ENCODE results near the gene DENND1A. TPM values are rescaled to one million over a fixed set of nuclear protein-coding genes. Genes with fewer than 3 reads are reported as not detected.

Gene DENND1A
- total RNA-seq, 1 donor from 2014 or later = 13.9 TPM

- Mint-ChIP-seq H3K27ac (ENCODE audit: unreplicated experiment) (no peak overlapping the region), H3K27me3 (ENCODE audit: unreplicated experiment) (no peaks in the 10 kb centered on the region), H3K4me3 (ENCODE audit: unreplicated experiment) (no peak overlapping the region), H3K36me3 (ENCODE audit: unreplicated experiment) (peaks cover 20% of the 10 kb centered on the region), H3K4me1 (ENCODE audit: low read depth, unreplicated experiment) (peaks cover 24% of the 10 kb centered on the region), H3K9me3 (ENCODE audit: unreplicated experiment) (no peaks in the 10 kb centered on the region)
- TF ChIP-seq, protein P1, sequence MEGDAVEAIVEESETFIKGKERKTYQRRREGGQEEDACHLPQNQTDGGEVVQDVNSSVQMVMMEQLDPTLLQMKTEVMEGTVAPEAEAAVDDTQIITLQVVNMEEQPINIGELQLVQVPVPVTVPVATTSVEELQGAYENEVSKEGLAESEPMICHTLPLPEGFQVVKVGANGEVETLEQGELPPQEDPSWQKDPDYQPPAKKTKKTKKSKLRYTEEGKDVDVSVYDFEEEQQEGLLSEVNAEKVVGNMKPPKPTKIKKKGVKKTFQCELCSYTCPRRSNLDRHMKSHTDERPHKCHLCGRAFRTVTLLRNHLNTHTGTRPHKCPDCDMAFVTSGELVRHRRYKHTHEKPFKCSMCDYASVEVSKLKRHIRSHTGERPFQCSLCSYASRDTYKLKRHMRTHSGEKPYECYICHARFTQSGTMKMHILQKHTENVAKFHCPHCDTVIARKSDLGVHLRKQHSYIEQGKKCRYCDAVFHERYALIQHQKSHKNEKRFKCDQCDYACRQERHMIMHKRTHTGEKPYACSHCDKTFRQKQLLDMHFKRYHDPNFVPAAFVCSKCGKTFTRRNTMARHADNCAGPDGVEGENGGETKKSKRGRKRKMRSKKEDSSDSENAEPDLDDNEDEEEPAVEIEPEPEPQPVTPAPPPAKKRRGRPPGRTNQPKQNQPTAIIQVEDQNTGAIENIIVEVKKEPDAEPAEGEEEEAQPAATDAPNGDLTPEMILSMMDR (IDR thresholded peaks at IDR 0.05; ENCODE audit: partially characterized antibody, unreplicated experiment) = no peak
- peak; percentile 31 for DNase-seq
These were observed 269.0 kb downstream of the DENND1A start for GRCh38 chr9:123660691-123661466.

GRCh38 chr9:123659358-123659757, 270.6 kb downstream of the DENND1A start:
- Mint-ChIP-seq H3K4me1 (ENCODE audit: low read depth, unreplicated experiment) (peaks cover 27% of the 10 kb centered on the region), H3K9me3 (ENCODE audit: unreplicated experiment) (peaks cover 2% of the 10 kb centered on the region), H3K36me3 (ENCODE audit: unreplicated experiment) (peaks cover 13% of the 10 kb centered on the region), H3K4me3 (ENCODE audit: unreplicated experiment) (peak overlapping the region; percentile 6), H3K27ac (ENCODE audit: unreplicated experiment) (no peak overlapping the region), H3K27me3 (ENCODE audit: unreplicated experiment) (peaks cover 2% of the 10 kb centered on the region)
- DNase-seq = no peak
- TF ChIP-seq, protein P1 (IDR thresholded peaks at IDR 0.05; ENCODE audit: partially characterized antibody, unreplicated experiment) = no peak

DNA sequence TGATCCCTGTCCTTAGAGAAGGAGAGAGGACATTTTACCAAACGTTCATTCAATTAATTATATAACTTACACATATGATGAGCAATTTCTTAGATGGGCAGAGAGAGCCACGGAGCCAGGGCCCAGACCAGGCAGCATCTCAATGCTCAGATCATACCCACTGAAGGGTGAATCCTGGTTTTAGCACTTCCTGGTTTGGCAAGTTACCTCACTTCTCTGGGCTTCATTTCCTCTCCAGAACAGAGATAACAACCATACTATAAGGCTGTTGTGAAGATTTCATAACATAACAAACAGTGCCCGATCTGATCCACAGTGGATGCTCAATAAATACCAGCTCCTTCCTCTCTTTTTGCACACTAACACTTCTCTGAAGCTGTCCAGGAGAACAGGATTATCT, 271.1 kb downstream of the DENND1A start:
- Mint-ChIP-seq H3K4me3 (ENCODE audit: unreplicated experiment) (peak overlapping the region; percentile 6), H3K4me1 (ENCODE audit: low read depth, unreplicated experiment) (peaks cover 27% of the 10 kb centered on the region), H3K27me3 (ENCODE audit: unreplicated experiment) (peaks cover 2% of the 10 kb centered on the region), H3K27ac (ENCODE audit: unreplicated experiment) (no peak overlapping the region), H3K9me3 (ENCODE audit: unreplicated experiment) (peaks cover 2% of the 10 kb centered on the region), H3K36me3 (ENCODE audit: unreplicated experiment) (peaks cover 10% of the 10 kb centered on the region)
- TF ChIP-seq, protein P1 (IDR thresholded peaks at IDR 0.05; ENCODE audit: partially characterized antibody, unreplicated experiment) = no peak
- no peak for DNase-seq

GRCh38 chr9:123657941-123658340, 272.0 kb downstream of the DENND1A start:
- H3K27ac Mint-ChIP-seq (ENCODE audit: unreplicated experiment) = no peak overlapping the region
- H3K4me3 Mint-ChIP-seq (ENCODE audit: unreplicated experiment) = no peak overlapping the region
- H3K36me3 Mint-ChIP-seq (ENCODE audit: unreplicated experiment) = peaks cover 9% of the 10 kb centered on the region
- H3K27me3 Mint-ChIP-seq (ENCODE audit: unreplicated experiment) = peaks cover 2% of the 10 kb centered on the region
- peaks cover 2% of the 10 kb centered on the region for H3K9me3 Mint-ChIP-seq (ENCODE audit: unreplicated experiment)
- TF ChIP-seq, protein P1 (IDR thresholded peaks at IDR 0.05; ENCODE audit: partially characterized antibody, unreplicated experiment) = no peak
- no peak for DNase-seq
- H3K4me1 Mint-ChIP-seq (ENCODE audit: low read depth, unreplicated experiment) = peaks cover 27% of the 10 kb centered on the region

DNA sequence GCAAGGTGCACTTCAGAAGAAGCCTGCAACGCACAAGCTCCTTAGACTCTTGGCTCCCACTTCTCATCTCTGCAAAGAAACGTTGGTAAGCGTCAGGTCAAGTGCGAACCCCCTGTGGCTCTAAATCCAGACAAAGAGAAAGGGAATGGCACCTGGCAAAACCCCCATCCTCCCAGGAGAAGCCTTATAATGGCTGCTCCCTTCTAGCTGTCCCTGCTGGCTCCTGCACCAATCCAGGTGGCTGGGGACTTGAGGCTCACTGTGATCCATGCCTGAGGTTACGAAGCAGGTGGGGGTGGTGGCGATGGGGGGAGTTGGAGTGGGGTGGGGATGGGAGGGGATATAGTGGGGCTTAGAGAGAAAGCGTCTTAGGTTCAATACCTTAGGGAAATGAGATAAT, 272.8 kb downstream of the DENND1A start:
- H3K4me3 Mint-ChIP-seq (ENCODE audit: unreplicated experiment) = no peak overlapping the region
- TF ChIP-seq, protein P1 (IDR thresholded peaks at IDR 0.05; ENCODE audit: partially characterized antibody, unreplicated experiment) = no peak
- peaks cover 27% of the 10 kb centered on the region for H3K4me1 Mint-ChIP-seq (ENCODE audit: low read depth, unreplicated experiment)
- peak overlapping the region; percentile 53 for H3K27ac Mint-ChIP-seq (ENCODE audit: unreplicated experiment)
- peaks cover 2% of the 10 kb centered on the region for H3K9me3 Mint-ChIP-seq (ENCODE audit: unreplicated experiment)
- peaks cover 2% of the 10 kb centered on the region for H3K27me3 Mint-ChIP-seq (ENCODE audit: unreplicated experiment)
- peaks cover 9% of the 10 kb centered on the region for H3K36me3 Mint-ChIP-seq (ENCODE audit: unreplicated experiment)
- DNase-seq = no peak

Data from glutamatergic neuron (in vitro differentiated cells).